Activated CD4-positive, alpha-beta T cell treated with anti-CD3 and anti-CD28 coated beads, Interleukin-2, amount 10 ng/mL, durations not matched to agents 7 days and 5 days (primary cell): Measurements from ENCODE around the gene KRT77. TPM values are rescaled to one million over a fixed set of nuclear protein-coding genes. Genes with fewer than 3 reads are reported as not detected.

Source experiments
- CTCF ChIA-PET: fragments of 350-600 bp; sonication (Branson Sonifier 250); formaldehyde crosslinking; loops from one replicate; lab custom pipeline; 2021; ENCODE audit warnings: antibody characterized with exemption; lab: Charles Lee
- POLR2A ChIA-PET: fragments of 350-600 bp; sonication (Branson Sonifier 250); formaldehyde crosslinking; loops from one replicate; lab custom pipeline; 2021; ENCODE audit warnings: antibody characterized with exemption; lab: Charles Lee
- DNase-seq: peaks from one replicate; pipeline ENCODE4 v3.0.0-alpha.2; 2020
- H3K27ac Mint-ChIP-seq: one replicate; pipeline ENCODE4 v1.8.0; 2021; ENCODE audit warnings: mild to moderate bottlenecking, moderate library complexity, mixed read lengths
- H3K27me3 Mint-ChIP-seq: one replicate; pipeline ENCODE4 v1.8.0; 2021; ENCODE audit warnings: mixed read lengths
- H3K36me3 Mint-ChIP-seq: one replicate; pipeline ENCODE4 v1.8.0; 2021; ENCODE audit warnings: low read depth, mixed read lengths
- H3K4me1 Mint-ChIP-seq: one replicate; pipeline ENCODE4 v1.8.0; 2021; ENCODE audit warnings: mixed read lengths
- H3K4me3 Mint-ChIP-seq: one replicate; pipeline ENCODE4 v1.8.0; 2021; ENCODE audit warnings: mild to moderate bottlenecking, moderate library complexity, mixed read lengths
- H3K9me3 Mint-ChIP-seq: one replicate; pipeline ENCODE4 v1.8.0; 2021; ENCODE audit warnings: mixed read lengths
- total RNA-seq, 2 experiments: library from RNA; stranded (reverse); gene quantifications; one replicate each; pipeline ENCODE4 v1.2.3, GENCODE V29; 2021

The KRT77 gene
- total RNA-seq, 2 experiments from 2014 or later = not detected

- peaks cover 13% of the 10 kb centered on the region for H3K27me3 Mint-ChIP-seq
- no peak for DNase-seq
- peaks cover 5% of the 10 kb centered on the region for H3K4me1 Mint-ChIP-seq
- ChIA-PET POLR2A (no interaction called here), CTCF (no interaction called here)
- H3K36me3 Mint-ChIP-seq = no peaks in the 10 kb centered on the region
- no peak overlapping the region for H3K4me3 Mint-ChIP-seq
- no peak overlapping the region for H3K27ac Mint-ChIP-seq
- no peaks in the 10 kb centered on the region for H3K9me3 Mint-ChIP-seq
Measured at GRCh38 chr12:52667509-52667908, 35.8 kb downstream of the KRT77 start.

DNA sequence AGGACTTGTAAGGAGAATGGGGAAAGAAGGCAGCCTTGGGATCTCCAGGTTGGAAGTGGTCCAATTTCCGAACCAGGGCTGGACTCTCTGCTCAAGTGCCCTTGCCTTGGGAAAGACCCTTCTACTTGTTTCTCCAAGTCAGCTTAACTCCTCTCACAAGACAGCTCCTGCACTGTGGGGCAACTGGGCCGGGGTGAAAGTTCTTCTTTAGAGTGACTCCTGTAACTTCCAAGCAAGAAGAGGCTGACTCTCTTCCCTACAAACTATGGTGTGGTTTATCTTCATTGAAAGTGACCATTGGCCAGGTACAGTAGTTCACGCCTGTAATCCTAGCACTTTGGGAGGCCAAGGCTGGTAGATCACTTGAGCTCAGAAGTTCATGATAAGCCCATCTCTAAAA is 36.9 kb downstream of the KRT77 start:
- ChIA-PET POLR2A (no interaction called here), CTCF (interaction anchor here (0.8 kb wide), 1 partner anchor 12 kb away, joined by 3 read pairs; no protein-coding TSS in a partner anchor)
- H3K4me1 Mint-ChIP-seq = peaks cover 12% of the 10 kb centered on the region
- H3K4me3 Mint-ChIP-seq = no peak overlapping the region
- H3K9me3 Mint-ChIP-seq = no peaks in the 10 kb centered on the region
- DNase-seq = no peak
- H3K27ac Mint-ChIP-seq = no peak overlapping the region
- H3K27me3 Mint-ChIP-seq = peaks cover 13% of the 10 kb centered on the region
- no peaks in the 10 kb centered on the region for H3K36me3 Mint-ChIP-seq

DNA sequence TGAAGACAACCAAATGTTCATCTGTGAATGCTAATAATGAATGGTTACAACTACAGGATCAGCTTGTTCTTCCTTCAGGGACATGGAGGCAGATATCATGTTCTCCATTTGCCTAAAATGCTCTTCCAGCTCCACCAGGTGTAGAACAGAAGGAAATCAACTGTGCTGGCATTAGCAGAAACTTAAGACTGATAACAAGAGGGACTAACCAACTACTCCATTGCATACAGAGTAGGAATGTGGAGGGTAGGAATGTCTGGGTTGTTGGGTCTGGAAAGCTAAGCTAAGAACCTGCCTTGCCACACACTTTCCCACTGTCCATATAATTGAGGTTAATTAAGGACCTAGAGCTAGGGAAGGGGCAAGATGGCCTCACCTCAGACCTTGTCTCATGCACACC is 39.9 kb downstream of the KRT77 start:
- no peak for DNase-seq
- H3K9me3 Mint-ChIP-seq = no peaks in the 10 kb centered on the region
- H3K36me3 Mint-ChIP-seq = no peaks in the 10 kb centered on the region
- peaks cover 12% of the 10 kb centered on the region for H3K4me1 Mint-ChIP-seq
- no peak overlapping the region for H3K4me3 Mint-ChIP-seq
- H3K27me3 Mint-ChIP-seq = peaks cover 15% of the 10 kb centered on the region
- no peak overlapping the region for H3K27ac Mint-ChIP-seq
- CTCF ChIA-PET = interaction anchor here (1.7 kb wide), 1 partner anchor 15 kb away, joined by 7 read pairs; no protein-coding TSS in a partner anchor
- POLR2A ChIA-PET = no interaction called here

DNA sequence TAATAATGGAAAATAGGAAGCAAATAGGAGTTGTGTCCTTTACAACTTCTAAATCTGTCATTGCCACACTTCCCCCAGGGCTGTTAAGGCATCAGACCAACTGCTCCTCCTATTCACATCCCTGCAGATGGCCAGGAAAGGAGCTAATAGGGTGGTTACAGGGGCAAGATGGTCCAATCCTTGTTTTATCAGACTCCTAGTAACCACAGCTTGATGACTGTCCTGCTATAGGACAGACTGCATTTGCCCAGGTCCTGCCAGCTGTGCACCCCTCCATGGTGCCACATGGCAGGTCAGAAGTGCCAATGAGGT is 40.5 kb downstream of the KRT77 start:
- DNase-seq = no peak
- Mint-ChIP-seq H3K27me3 (peaks cover 20% of the 10 kb centered on the region), H3K27ac (no peak overlapping the region), H3K4me1 (peaks cover 12% of the 10 kb centered on the region), H3K9me3 (no peaks in the 10 kb centered on the region), H3K4me3 (no peak overlapping the region), H3K36me3 (no peaks in the 10 kb centered on the region)
- ChIA-PET POLR2A (no interaction called here), CTCF (interaction anchor here (0.9 to 1.7 kb wide), 2 partner anchors 12 to 14 kb away, joined by 3 to 7 read pairs; no protein-coding TSS in a partner anchor)

DNA sequence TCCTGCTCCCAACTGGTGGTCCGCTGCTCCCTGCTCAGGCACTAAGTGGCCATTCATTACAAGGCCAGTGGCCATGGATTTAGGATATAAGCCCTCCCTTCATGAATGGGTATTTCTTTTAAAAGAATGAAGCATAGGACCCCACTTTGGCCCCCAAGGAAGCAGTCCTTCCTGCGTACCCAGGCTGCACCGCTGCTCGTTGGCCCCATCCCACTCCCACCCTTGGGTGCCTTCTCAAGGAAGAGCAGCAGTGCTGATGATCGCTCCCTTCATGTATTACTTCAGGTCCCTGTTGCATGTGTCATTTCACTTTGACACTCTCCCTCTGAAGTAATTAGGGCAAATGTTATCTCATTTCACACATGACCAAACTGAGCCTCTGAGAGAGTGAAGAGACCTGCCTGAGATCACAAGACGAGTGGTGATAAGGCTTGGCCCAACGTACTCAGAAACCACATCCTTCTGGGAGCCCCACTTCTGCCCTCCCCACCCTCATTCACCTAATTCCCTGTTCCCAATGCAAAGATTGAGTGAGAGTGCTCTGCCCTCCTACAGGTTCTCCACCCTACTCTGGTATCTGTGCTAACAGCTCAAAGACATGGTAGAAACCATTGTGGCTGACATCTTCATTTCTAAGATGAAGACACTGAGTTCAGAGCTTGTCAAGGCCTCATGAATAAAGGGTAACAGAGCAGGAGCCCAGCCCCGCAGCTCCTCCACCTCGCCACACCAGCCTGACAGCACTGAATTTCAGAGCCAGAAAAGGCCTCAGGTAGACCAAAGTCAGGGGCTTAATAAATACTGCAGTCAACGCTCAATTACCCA is 41.0 kb downstream of the KRT77 start:
- CTCF ChIA-PET = interaction anchor here (0.9 kb wide), 1 partner anchor 13 kb away, joined by 3 read pairs; no protein-coding TSS in a partner anchor
- no peak overlapping the region for H3K27ac Mint-ChIP-seq

GRCh38 chr12:52661668-52662067 is 41.7 kb downstream of the KRT77 start:
- DNase-seq = no peak
- Mint-ChIP-seq H3K4me1 (peaks cover 14% of the 10 kb centered on the region), H3K27me3 (peaks cover 23% of the 10 kb centered on the region), H3K9me3 (no peaks in the 10 kb centered on the region), H3K4me3 (no peak overlapping the region), H3K36me3 (no peaks in the 10 kb centered on the region), H3K27ac (no peak overlapping the region)
- ChIA-PET POLR2A (no interaction called here), CTCF (no interaction called here)

More for the DNA sequence above, 41.0 kb downstream of the KRT77 start:
- no peaks in the 10 kb centered on the region for H3K36me3 Mint-ChIP-seq
- POLR2A ChIA-PET = no interaction called here
- H3K4me3 Mint-ChIP-seq = no peak overlapping the region
- DNase-seq = no peak
- peaks cover 23% of the 10 kb centered on the region for H3K27me3 Mint-ChIP-seq
- H3K4me1 Mint-ChIP-seq = peaks cover 12% of the 10 kb centered on the region
- no peaks in the 10 kb centered on the region for H3K9me3 Mint-ChIP-seq

DNA sequence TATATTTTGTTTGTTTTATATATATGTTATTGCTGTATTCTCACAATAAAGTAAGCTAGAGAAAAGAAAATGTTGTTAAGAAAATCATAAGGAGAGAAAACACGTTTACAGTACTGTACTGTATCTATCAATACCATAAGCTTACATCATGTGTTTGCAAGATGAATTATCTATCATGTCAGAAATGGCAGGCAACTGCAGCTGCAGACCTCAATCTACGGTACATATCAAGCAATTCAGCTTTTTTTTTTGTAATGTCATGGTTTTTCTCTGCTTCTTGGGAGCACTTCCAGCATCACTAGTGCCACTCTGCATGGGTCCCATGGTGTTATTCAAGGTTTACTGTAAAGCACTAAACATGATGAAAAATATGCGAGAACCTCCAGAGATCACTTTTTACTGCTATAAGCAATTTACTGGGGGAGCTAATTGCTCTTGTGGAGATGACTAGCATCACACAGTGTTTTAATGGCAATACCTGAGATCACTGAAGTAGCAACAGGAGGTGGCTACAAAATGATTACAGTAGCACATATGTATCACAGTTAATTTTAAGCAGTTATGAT is 42.3 kb downstream of the KRT77 start:
- H3K27me3 Mint-ChIP-seq = peaks cover 17% of the 10 kb centered on the region
- H3K4me1 Mint-ChIP-seq = peaks cover 17% of the 10 kb centered on the region
- no peak for DNase-seq
- POLR2A ChIA-PET = interaction anchor here (0.5 kb wide), 1 partner anchor 155 kb away, joined by 3 read pairs; no protein-coding TSS in a partner anchor
- H3K9me3 Mint-ChIP-seq = no peaks in the 10 kb centered on the region
- CTCF ChIA-PET = no interaction called here
- no peaks in the 10 kb centered on the region for H3K36me3 Mint-ChIP-seq
- H3K4me3 Mint-ChIP-seq = no peak overlapping the region
- H3K27ac Mint-ChIP-seq = no peak overlapping the region

DNA sequence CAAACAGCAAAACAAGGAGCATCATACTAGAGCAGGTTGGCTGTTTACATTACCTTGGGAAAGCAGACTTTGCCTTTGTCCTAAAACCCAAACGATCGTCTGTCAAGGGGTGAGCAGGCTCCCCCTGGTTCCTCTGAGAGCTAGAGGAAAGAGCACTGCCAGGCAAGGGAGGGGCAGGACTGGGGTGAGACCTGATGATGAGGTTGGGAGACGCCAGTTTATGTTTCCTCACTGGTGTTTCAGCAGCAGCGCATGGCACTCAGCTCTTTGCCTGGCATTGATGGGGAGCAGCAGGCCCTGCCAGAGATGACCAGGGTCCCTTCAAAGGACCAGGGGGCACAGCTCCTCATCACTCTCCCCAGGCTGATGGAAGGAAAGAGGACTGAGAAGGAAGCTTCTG is 43.4 kb downstream of the KRT77 start:
- H3K27ac Mint-ChIP-seq = no peak overlapping the region
- no peak overlapping the region for H3K4me3 Mint-ChIP-seq
- DNase-seq = no peak
- CTCF ChIA-PET = no interaction called here
- no peaks in the 10 kb centered on the region for H3K9me3 Mint-ChIP-seq
- no peaks in the 10 kb centered on the region for H3K36me3 Mint-ChIP-seq
- POLR2A ChIA-PET = no interaction called here
- peaks cover 17% of the 10 kb centered on the region for H3K4me1 Mint-ChIP-seq
- peaks cover 17% of the 10 kb centered on the region for H3K27me3 Mint-ChIP-seq

GRCh38 chr12:52659395-52659794 is 43.9 kb downstream of the KRT77 start:
- Mint-ChIP-seq H3K36me3 (no peaks in the 10 kb centered on the region), H3K9me3 (no peaks in the 10 kb centered on the region), H3K4me1 (peaks cover 17% of the 10 kb centered on the region), H3K4me3 (no peak overlapping the region), H3K27me3 (peaks cover 20% of the 10 kb centered on the region), H3K27ac (no peak overlapping the region)
- ChIA-PET POLR2A (no interaction called here), CTCF (no interaction called here)
- no peak for DNase-seq

- H3K27ac Mint-ChIP-seq = no peak overlapping the region
- peaks cover 20% of the 10 kb centered on the region for H3K27me3 Mint-ChIP-seq
- peaks cover 22% of the 10 kb centered on the region for H3K4me1 Mint-ChIP-seq
Measured at GRCh38 chr12:52658196-52658595, 45.1 kb downstream of the KRT77 start.

DNA sequence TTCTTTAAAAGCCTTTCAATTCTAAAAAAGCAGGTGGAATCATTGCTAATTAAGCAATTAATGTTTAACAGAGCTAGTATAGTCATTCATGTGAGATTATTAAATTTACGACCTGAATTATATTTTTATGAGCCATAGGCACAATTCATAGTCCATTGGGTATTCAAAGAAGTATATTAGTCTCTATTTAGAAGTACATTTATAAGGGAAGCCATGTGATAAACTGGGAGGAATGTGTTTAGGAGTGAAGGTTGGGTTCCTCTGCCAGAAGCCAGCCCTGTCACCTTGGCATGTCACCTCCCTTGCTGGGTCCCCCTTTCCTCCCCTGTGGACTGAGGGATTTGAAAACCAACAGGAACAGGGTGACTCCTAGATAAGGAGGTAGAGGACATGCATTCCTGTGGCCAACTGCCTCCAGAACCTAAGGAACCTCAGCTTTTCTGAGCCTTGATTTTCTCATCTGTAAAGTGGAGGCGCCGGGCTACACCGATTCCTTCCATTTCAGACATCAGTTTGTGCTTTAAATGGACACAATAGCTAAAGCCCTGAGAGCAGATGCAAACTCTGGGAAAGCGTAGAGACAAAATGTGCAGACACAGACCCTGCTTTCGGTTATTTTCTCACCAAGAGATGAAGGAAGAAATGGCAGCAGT is 45.9 kb downstream of the KRT77 start:
- H3K27ac Mint-ChIP-seq = no peak overlapping the region
- ChIA-PET CTCF (no interaction called here), POLR2A (no interaction called here)

More at GRCh38 chr12:52658196-52658595, 45.1 kb downstream of the KRT77 start:
- POLR2A ChIA-PET = no interaction called here
- DNase-seq = no peak
- H3K9me3 Mint-ChIP-seq = no peaks in the 10 kb centered on the region
- CTCF ChIA-PET = no interaction called here
- no peak overlapping the region for H3K4me3 Mint-ChIP-seq
- H3K36me3 Mint-ChIP-seq = no peaks in the 10 kb centered on the region

GRCh38 chr12:52656616-52657015 is 46.7 kb downstream of the KRT77 start:
- DNase-seq = no peak
- Mint-ChIP-seq H3K4me3 (no peak overlapping the region), H3K9me3 (peaks cover 3% of the 10 kb centered on the region), H3K36me3 (peaks cover 5% of the 10 kb centered on the region), H3K4me1 (peaks cover 13% of the 10 kb centered on the region), H3K27ac (no peak overlapping the region), H3K27me3 (peaks cover 24% of the 10 kb centered on the region)
- ChIA-PET CTCF (no interaction called here), POLR2A (no interaction called here)

More for the DNA sequence above, 45.9 kb downstream of the KRT77 start:
- Mint-ChIP-seq H3K27me3 (peaks cover 24% of the 10 kb centered on the region), H3K36me3 (peaks cover 3% of the 10 kb centered on the region), H3K4me3 (no peak overlapping the region), H3K9me3 (no peaks in the 10 kb centered on the region), H3K4me1 (peaks cover 19% of the 10 kb centered on the region)
- DNase-seq = no peak

- H3K4me3 Mint-ChIP-seq = no peak overlapping the region
- CTCF ChIA-PET = no interaction called here
- no peak overlapping the region for H3K27ac Mint-ChIP-seq
- peaks cover 3% of the 10 kb centered on the region for H3K9me3 Mint-ChIP-seq
- POLR2A ChIA-PET = no interaction called here
- peaks cover 24% of the 10 kb centered on the region for H3K27me3 Mint-ChIP-seq
- no peak for DNase-seq
- peaks cover 13% of the 10 kb centered on the region for H3K4me1 Mint-ChIP-seq
- peaks cover 5% of the 10 kb centered on the region for H3K36me3 Mint-ChIP-seq
Measured at GRCh38 chr12:52655720-52656124, 47.6 kb downstream of the KRT77 start.
